MM.1S (cell line): Measurements from ENCODE around the gene LARGE1.

Experiments used
- EZH2 ChIP-seq: fragments of 300-600 bp; sonication (generic); optimal IDR thresholded peaks from 2 replicates; pipeline ENCODE3; 2017; ENCODE audit warnings: low read depth, mild to moderate bottlenecking, antibody characterized with exemption, low read length, mixed read lengths
- EZH2phosphoT487 ChIP-seq: fragments of 300-600 bp; sonication (generic); IDR thresholded peaks from 2 replicates; pipeline ENCODE4 v1.6.1; 2018; ENCODE audit warnings: antibody characterized with exemption, low read length
- TF ChIP-seq, protein P1 (sequence below): fragments of 300-600 bp; sonication (generic); IDR thresholded peaks from 2 replicates; pipeline ENCODE4 v1.5.1; 2016; ENCODE audit warnings: antibody characterized with exemption, low read length, mixed read lengths

DNA sequence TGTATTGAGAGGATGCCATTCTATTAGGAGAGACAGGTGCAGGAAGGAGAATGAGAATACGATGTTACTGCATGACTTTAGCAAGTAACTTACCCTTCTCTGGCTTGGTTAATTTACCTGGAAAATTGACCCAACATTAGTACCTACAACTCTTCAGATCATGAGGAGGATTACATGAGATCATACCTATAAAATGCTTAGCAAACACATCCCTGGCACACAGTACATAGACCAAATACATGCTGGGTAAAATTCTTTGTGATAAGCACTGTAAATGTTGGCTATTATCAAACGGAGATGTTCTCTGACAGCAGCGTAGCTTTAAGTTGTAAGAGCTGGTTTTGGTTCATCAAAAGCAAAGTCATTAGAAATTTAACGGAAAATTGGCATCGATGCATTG lies 28.8 kb downstream of the LARGE1 start:
- TF ChIP-seq, protein P1, sequence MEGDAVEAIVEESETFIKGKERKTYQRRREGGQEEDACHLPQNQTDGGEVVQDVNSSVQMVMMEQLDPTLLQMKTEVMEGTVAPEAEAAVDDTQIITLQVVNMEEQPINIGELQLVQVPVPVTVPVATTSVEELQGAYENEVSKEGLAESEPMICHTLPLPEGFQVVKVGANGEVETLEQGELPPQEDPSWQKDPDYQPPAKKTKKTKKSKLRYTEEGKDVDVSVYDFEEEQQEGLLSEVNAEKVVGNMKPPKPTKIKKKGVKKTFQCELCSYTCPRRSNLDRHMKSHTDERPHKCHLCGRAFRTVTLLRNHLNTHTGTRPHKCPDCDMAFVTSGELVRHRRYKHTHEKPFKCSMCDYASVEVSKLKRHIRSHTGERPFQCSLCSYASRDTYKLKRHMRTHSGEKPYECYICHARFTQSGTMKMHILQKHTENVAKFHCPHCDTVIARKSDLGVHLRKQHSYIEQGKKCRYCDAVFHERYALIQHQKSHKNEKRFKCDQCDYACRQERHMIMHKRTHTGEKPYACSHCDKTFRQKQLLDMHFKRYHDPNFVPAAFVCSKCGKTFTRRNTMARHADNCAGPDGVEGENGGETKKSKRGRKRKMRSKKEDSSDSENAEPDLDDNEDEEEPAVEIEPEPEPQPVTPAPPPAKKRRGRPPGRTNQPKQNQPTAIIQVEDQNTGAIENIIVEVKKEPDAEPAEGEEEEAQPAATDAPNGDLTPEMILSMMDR, result no peak
- no peak for TF ChIP-seq EZH2
- TF ChIP-seq EZH2phosphoT487, result no peak
